Heart right ventricle (tissue), 16 donors: ENCODE results near the gene PC. TPM values are rescaled to one million over a fixed set of nuclear protein-coding genes. Genes with fewer than 3 reads are reported as not detected.

ENCODE experiments used
- ATAC-seq, 8 donors: fragments of 200-7000 bp; cut with Tn5 transposase; one replicate each; pipeline ENCODE4 v1.9.1; 2020; ENCODE audit warnings: mild to moderate bottlenecking in 8 of 8, moderate library complexity in 8 of 8, moderate number of reproducible peaks in 1 of 8
- DNase-seq, 2 donors: peaks; one replicate each; pipeline ENCODE4 v3.0.0-alpha.2; 2020
- H3K27ac ChIP-seq, 10 donors: fragments of 200-600 bp; sonication (generic) in 2 of 10; one replicate each; pipeline versions ENCODE4 v1.5.0 to v1.8.0; 2020 to 2022; ENCODE audit warnings: mild to moderate bottlenecking in 3 of 10
- H3K27me3 ChIP-seq, 7 donors: fragments of 200-600 bp; one replicate each; pipeline ENCODE4 v1.8.0; 2021 to 2022; ENCODE audit warnings: mild to moderate bottlenecking in 2 of 7
- H3K36me3 ChIP-seq, 9 donors: fragments of 200-600 bp; sonication (generic) in 1 of 9; one replicate each; pipeline versions ENCODE4 v1.5.0 to v1.8.0; 2020 to 2022; ENCODE audit warnings: mild to moderate bottlenecking in 2 of 9
- H3K4me1 ChIP-seq, 9 donors: fragments of 200-600 bp; sonication (generic) in 1 of 9; one replicate each; pipeline versions ENCODE4 v1.5.0 to v1.8.0; 2020 to 2022; ENCODE audit warnings: mild to moderate bottlenecking in 4 of 9
- H3K4me3 ChIP-seq, 10 donors: fragments of 200-600 bp; sonication (generic) in 2 of 10; one replicate each; pipeline versions ENCODE4 v1.5.0 to v1.8.0; 2020 to 2022; ENCODE audit warnings: mild to moderate bottlenecking in 7 of 10, moderate library complexity in 2 of 10
- H3K9me3 ChIP-seq, 11 donors: fragments of 200-600 bp in 10 of 11; sonication (generic) in 2 of 11; one replicate each; pipeline versions ENCODE4 v1.5.0 to v1.8.0; 2013 to 2022; ENCODE audit warnings: mild to moderate bottlenecking in 2 of 11, control low read depth in 1 of 11, moderate library complexity in 1 of 11
- WGBS, 2 donors: extraction: QIAGEN DNeasy Blood & Tissue Kit; methylation state at CpG; one replicate each; pipeline ENCODE4 v1.1.7; 2013; ENCODE audit warnings: inconsistent platforms in 1 of 2; 5-methylcytosine and 5-hydroxymethylcytosine counted together
- intact Hi-C, 10 donors: fragments of 100-400 bp; cut with DNase I; formaldehyde crosslinking; loops; one replicate each; pipeline versions ENCODE4 v1.11.1 to v1.14.2; 2022
- polyA plus RNA-seq, 2 donors: library from polyadenylated mRNA; stranded (reverse); fragments of 200-250 nt; gene quantifications; one replicate each; pipeline ENCODE4 v1.2.3, GENCODE V29; 2013
- total RNA-seq, 10 donors: library from RNA; stranded (reverse); fragmentation: NEBNext Ultra II Directional in 3 of 10; extraction: Animal tissue kit (Norgen Biotek cat#: 25700) in 3 of 10; gene quantifications; one replicate each; pipeline versions ENCODE4 v1.2.1 to v1.2.4, GENCODE V29; 2021 to 2023
- TF ChIP-seq, protein P1 (sequence below), 9 donors: fragments of 200-600 bp; sonication (generic) in 2 of 9; IDR thresholded peaks; one replicate each; pipeline versions ENCODE4 v1.5.0 to v1.8.0; 2021 to 2022; ENCODE audit warnings: antibody characterized with exemption in 9 of 9, mild to moderate bottlenecking in 5 of 9, moderate library complexity in 1 of 9
- donor health status: Arrhythmogenic right ventricular cardiomyopathy.
- donor health status: ischemic (EF 13 %, LVEDD 7.1; RV severe dilation, severe dysfunction).
- donor health status: healthy with polysubstance abuse.
- donor health status: DM: no; HTN: yes; CAD: no.
- donor health status: DM: no; HTN: no; CAD: no.
- donor health status: ischemic (EF 25% LVEDD 6.9; RV normal size, moderate dysfunction).
- donor health status: ischemic (EF 25% LVEDD 5.7; RV mildly dilated, moderate dysfunction).
- donor health status: healthy.
- donor health status: DM: yes; HTN: yes; CAD: no.
- donor health status: Ischemic cardiomyopathy.
- donor health status: ischemic (EF 35%, LVEDD 5.7; RV mildly dilated, moderate dysfunction).
- donor health status: nonischemic (EF 11% LVEDD 7.7; RV severe dilation, severe dysfunction).
- donor health status: DM: yes; HTN: yes; CAD: no.
- donor health status: PGD.
- donor health status: ischemic (EF 29% LVEDD 5.4; RV normal size, mild dysfunction).
- donor health status: nonischemic (EF 23%, LVEDD 6.1; RV moderate dilation, normal function).

PC gene
- total and polyA plus RNA-seq, 12 donors = 6.8 to 26.0 (median 11.2) TPM

DNA sequence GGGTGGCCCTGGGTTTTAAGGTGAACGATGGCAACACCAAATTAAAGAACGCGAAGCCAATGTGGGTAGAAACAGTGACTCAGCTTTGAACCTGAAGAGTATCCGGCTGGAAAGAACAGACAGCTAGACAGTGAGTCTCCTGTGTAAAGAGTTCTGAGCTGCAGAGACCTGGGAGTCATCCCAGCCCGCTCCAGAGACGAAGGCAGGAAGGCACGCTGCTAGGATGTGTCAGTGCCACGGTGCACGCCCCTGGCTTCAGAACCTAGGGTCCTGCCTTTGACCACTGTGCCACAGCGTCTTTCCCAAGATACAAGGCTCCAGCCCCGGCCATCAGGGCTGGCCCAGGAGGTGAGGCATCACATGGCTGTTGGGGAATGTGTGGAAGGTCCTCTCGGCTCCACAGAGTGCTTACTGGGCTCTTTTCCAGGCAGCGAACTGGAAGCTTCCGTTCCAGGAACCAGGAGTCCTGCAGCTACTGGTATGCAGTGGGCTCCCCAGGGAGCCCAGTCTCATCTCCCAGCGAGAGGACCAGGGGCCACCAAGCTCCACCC lies 71.4 kb downstream of the PC start:
- TF ChIP-seq, protein P1, sequence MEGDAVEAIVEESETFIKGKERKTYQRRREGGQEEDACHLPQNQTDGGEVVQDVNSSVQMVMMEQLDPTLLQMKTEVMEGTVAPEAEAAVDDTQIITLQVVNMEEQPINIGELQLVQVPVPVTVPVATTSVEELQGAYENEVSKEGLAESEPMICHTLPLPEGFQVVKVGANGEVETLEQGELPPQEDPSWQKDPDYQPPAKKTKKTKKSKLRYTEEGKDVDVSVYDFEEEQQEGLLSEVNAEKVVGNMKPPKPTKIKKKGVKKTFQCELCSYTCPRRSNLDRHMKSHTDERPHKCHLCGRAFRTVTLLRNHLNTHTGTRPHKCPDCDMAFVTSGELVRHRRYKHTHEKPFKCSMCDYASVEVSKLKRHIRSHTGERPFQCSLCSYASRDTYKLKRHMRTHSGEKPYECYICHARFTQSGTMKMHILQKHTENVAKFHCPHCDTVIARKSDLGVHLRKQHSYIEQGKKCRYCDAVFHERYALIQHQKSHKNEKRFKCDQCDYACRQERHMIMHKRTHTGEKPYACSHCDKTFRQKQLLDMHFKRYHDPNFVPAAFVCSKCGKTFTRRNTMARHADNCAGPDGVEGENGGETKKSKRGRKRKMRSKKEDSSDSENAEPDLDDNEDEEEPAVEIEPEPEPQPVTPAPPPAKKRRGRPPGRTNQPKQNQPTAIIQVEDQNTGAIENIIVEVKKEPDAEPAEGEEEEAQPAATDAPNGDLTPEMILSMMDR (IDR thresholded peaks at IDR 0.05) = no peak
- peak; percentile 17 to 51 for DNase-seq
- intact Hi-C loops = no loop called here
- Histone ChIP-seq H3K36me3 (no peaks in the 10 kb centered on the region), H3K27me3 (no peaks in the 10 kb centered on the region), H3K27ac (peak overlapping the region in 1 of 10 donors; percentile 16), H3K9me3 (no peaks in the 10 kb centered on the region), H3K4me3 (no peak overlapping the region), H3K4me1 (peaks cover 0 to 9% (median 6%) of the 10 kb centered on the region in 9 donors)
- WGBS, 2 donors = 61 to 67% methylated on average over 15 of the region's 15 CpGs
- ATAC-seq = peak; percentile 7 to 79 (median 54)

DNA sequence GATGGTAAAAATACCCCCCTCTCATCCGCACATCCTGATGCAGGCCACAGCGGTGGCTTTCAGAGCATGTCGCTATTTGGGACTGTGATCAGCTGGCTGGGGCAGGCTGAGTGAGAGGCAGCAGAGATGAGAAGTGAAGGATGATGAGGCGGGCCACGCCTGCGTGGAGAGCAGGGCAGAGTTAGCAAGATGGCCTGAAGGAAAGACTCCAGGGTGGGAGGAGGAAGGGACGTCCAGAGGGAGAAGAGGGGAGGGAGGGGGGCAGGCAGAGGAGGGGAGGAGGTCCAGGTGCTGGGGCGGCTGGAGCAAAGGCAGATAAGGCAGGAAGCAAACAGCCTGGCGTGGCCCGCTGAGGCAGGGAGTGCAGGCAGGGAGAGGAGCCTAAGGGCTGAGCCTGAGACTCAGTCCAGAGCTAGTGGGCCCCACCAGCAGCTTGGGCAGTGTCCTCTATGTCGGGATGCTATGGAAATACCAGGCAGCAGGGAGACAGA lies 72.2 kb downstream of the PC start:
- Histone ChIP-seq H3K4me1 (peaks cover 0 to 9% (median 6%) of the 10 kb centered on the region in 9 donors), H3K9me3 (no peaks in the 10 kb centered on the region), H3K4me3 (no peak overlapping the region), H3K27me3 (no peaks in the 10 kb centered on the region), H3K27ac (no peak overlapping the region), H3K36me3 (no peaks in the 10 kb centered on the region)
- WGBS, 2 donors = 64 to 81% methylated on average over 11 of the region's 11 CpGs
- ATAC-seq (no peak), DNase-seq (no peak)
- TF ChIP-seq, protein P1 (IDR thresholded peaks at IDR 0.05) = no peak
- intact Hi-C loops = no loop called here

DNA sequence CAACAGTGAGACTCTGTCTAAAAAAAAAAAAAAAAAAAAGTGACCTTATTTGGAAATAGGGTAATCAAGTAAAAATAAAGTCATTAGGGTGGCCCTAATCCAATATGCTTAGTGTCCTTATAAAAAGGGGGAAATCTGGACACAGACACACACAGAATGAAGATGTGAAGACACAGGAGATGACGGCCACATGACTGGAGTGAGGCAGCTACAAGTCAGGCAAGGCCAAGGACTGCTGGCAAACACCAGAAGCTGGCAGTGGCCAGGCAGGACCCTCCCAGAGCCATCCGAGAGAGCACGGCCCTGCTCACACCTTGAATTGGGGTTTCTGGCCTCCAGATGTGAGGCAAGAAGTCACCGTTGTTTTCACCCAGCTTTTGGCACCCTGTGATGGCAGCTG lies 72.7 kb downstream of the PC start:
- no peak overlapping the region for H3K27ac ChIP-seq
- intact Hi-C loops = no loop called here
- TF ChIP-seq, protein P1 (IDR thresholded peaks at IDR 0.05) = no peak
- ATAC-seq (no peak), DNase-seq (no peak)
- H3K36me3 ChIP-seq = no peaks in the 10 kb centered on the region
- H3K4me1 ChIP-seq = peaks cover 0 to 12% (median 6%) of the 10 kb centered on the region in 9 donors
- 89 to 90% methylated on average over 4 of the region's 4 CpGs for WGBS, 2 donors
- H3K9me3 ChIP-seq = no peaks in the 10 kb centered on the region
- H3K4me3 ChIP-seq = no peak overlapping the region
- H3K27me3 ChIP-seq = no peaks in the 10 kb centered on the region

DNA sequence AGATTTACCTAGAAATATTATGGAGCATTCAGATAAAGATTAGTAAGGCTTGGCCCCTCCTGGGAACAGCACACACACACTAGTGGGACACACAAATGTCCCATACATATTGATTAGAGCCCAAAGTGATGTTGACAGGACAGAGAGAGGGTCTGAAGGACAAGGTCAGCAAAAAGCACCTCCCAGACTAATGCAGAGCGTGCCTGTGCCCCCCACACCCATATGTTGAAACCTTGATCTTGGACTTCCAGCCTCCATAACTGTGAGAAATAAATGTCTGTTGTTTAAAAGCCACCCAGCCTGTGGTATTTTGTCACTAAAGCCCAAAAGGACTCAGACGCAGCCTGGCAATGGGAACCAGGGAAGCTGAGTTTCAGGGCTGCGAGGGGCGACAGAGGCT lies 73.7 kb downstream of the PC start:
- Histone ChIP-seq H3K4me1 (peaks cover 0 to 15% (median 7%) of the 10 kb centered on the region in 9 donors), H3K4me3 (no peak overlapping the region), H3K27ac (no peak overlapping the region), H3K9me3 (no peaks in the 10 kb centered on the region), H3K27me3 (no peaks in the 10 kb centered on the region), H3K36me3 (no peaks in the 10 kb centered on the region)
- TF ChIP-seq, protein P1 (IDR thresholded peaks at IDR 0.05) = no peak
- DNase-seq (no peak), ATAC-seq (no peak)
- intact Hi-C loops = loop anchor here in 1 of 10 donors (5.0 kb wide), 1 partner anchor 192 kb away; no protein-coding TSS in a partner anchor
- WGBS, 2 donors = 94 to 100% methylated on average over 4 of the region's 4 CpGs
